HFFc6 (cell line): ENCODE measurements around the gene HIVEP3. TPM values are rescaled to one million over a fixed set of nuclear protein-coding genes. Genes with fewer than 3 reads are reported as not detected.

Experiments used
- DNase-seq: peaks from one replicate; pipeline ENCODE4 v3.0.0-alpha.2; 2018
- H3K27ac Mint-ChIP-seq: 2 replicates; pipeline ENCODE4 v1.8.0; 2020; ENCODE audit warnings: mild to moderate bottlenecking, mixed read lengths
- H3K27me3 Mint-ChIP-seq: 2 replicates; pipeline ENCODE4 v1.8.0; 2021; ENCODE audit warnings: mild to moderate bottlenecking, moderate library complexity, mixed read lengths; ENCODE audit not compliant: insufficient read depth
- H3K36me3 Mint-ChIP-seq: 2 replicates; pipeline ENCODE4 v1.8.0; 2021; ENCODE audit warnings: low read depth, mixed read lengths
- H3K4me1 Mint-ChIP-seq: 2 replicates; pipeline ENCODE4 v1.8.0; 2020; ENCODE audit warnings: low read depth, mixed read lengths
- H3K4me3 Mint-ChIP-seq: 2 replicates; pipeline ENCODE4 v1.8.0; 2020; ENCODE audit warnings: mild to moderate bottlenecking, moderate library complexity, mixed read lengths
- H3K9me3 Mint-ChIP-seq: 2 replicates; pipeline ENCODE4 v1.8.0; 2020; ENCODE audit warnings: mild to moderate bottlenecking, mixed read lengths
- CTCF ChIP-seq: fragments of 200-600 bp; sonication (generic); IDR thresholded peaks from 2 replicates; pipeline ENCODE4 v1.5.0; 2021; ENCODE audit warnings: antibody characterized with exemption, mild to moderate bottlenecking
- total RNA-seq, 6 experiments: library from RNA; stranded (reverse); fragmentation: NEBNext Ultra II Directional; extraction: Animal tissue kit (Norgen Biotek cat#: 25700); gene quantifications; 2 replicates in 1 of 6; 3 replicates in 5 of 6; pipeline ENCODE4 v1.2.3, GENCODE V29; 2021

HIVEP3 gene
- total RNA-seq, 6 experiments from 2014 or later, result 7.0 to 9.7 (median 7.9) TPM

GRCh38 chr1:41738475-41738874 is 180.2 kb downstream of the HIVEP3 start:
- Mint-ChIP-seq H3K4me3 (no peak overlapping the region; the same call in 1 of the 2 replicates), H3K36me3 (no peaks in the 10 kb centered on the region), H3K4me1 (peaks cover 45% of the 10 kb centered on the region), H3K27me3 (peaks cover 2% of the 10 kb centered on the region; the same call in 1 of the 2 replicates), H3K27ac (peak overlapping the region; percentile 87), H3K9me3 (no peaks in the 10 kb centered on the region)
- no peak for DNase-seq
- TF ChIP-seq CTCF, result no peak

- H3K4me1 Mint-ChIP-seq, result peaks cover 42% of the 10 kb centered on the region
- H3K27ac Mint-ChIP-seq, result no peak overlapping the region
- no peak for TF ChIP-seq CTCF
- H3K4me3 Mint-ChIP-seq, result no peak overlapping the region
- H3K9me3 Mint-ChIP-seq, result no peaks in the 10 kb centered on the region
- H3K36me3 Mint-ChIP-seq, result no peaks in the 10 kb centered on the region
- H3K27me3 Mint-ChIP-seq, result peaks cover 3% of the 10 kb centered on the region; the same call in 1 of the 2 replicates
- DNase-seq, result no peak
Measured at GRCh38 chr1:41738006-41738405, 180.7 kb downstream of the HIVEP3 start.

GRCh38 chr1:41735631-41736260 is 183.0 kb downstream of the HIVEP3 start:
- Mint-ChIP-seq H3K27ac (no peak overlapping the region), H3K4me3 (no peak overlapping the region), H3K27me3 (peaks cover 3% of the 10 kb centered on the region; the same call in 1 of the 2 replicates), H3K36me3 (no peaks in the 10 kb centered on the region; the same call in 1 of the 2 replicates), H3K9me3 (no peaks in the 10 kb centered on the region), H3K4me1 (peaks cover 23% of the 10 kb centered on the region)
- DNase-seq, result no peak
- TF ChIP-seq CTCF, result no peak

GRCh38 chr1:41735139-41735538 is 183.6 kb downstream of the HIVEP3 start:
- no peak overlapping the region for H3K4me3 Mint-ChIP-seq
- no peak for TF ChIP-seq CTCF
- peaks cover 21% of the 10 kb centered on the region for H3K4me1 Mint-ChIP-seq
- H3K27me3 Mint-ChIP-seq, result peaks cover 3% of the 10 kb centered on the region; the same call in 1 of the 2 replicates
- H3K27ac Mint-ChIP-seq, result no peak overlapping the region
- H3K9me3 Mint-ChIP-seq, result no peaks in the 10 kb centered on the region
- DNase-seq, result no peak
- H3K36me3 Mint-ChIP-seq, result no peaks in the 10 kb centered on the region; the same call in 1 of the 2 replicates

GRCh38 chr1:41734201-41734970 is 184.3 kb downstream of the HIVEP3 start:
- Mint-ChIP-seq H3K4me3 (no peak overlapping the region), H3K27me3 (peaks cover 3% of the 10 kb centered on the region; the same call in 1 of the 2 replicates), H3K27ac (no peak overlapping the region), H3K4me1 (peaks cover 15% of the 10 kb centered on the region), H3K36me3 (no peaks in the 10 kb centered on the region; the same call in 1 of the 2 replicates), H3K9me3 (no peaks in the 10 kb centered on the region)
- TF ChIP-seq CTCF, result no peak
- no peak for DNase-seq
